Fibroblast of skin of left quadriceps (primary cell): Measurements from ENCODE around the gene NGF.

Source experiments
- DNase-seq, 2 experiments: peaks; one replicate each; pipeline ENCODE4 v3.0.0-alpha.2; 2013; ENCODE audit warnings: low read depth in 2 of 2

The NGF gene

GRCh38 chr1:115336741-115337140, 1.3 kb downstream of the NGF start:
- no peak for DNase-seq

DNA sequence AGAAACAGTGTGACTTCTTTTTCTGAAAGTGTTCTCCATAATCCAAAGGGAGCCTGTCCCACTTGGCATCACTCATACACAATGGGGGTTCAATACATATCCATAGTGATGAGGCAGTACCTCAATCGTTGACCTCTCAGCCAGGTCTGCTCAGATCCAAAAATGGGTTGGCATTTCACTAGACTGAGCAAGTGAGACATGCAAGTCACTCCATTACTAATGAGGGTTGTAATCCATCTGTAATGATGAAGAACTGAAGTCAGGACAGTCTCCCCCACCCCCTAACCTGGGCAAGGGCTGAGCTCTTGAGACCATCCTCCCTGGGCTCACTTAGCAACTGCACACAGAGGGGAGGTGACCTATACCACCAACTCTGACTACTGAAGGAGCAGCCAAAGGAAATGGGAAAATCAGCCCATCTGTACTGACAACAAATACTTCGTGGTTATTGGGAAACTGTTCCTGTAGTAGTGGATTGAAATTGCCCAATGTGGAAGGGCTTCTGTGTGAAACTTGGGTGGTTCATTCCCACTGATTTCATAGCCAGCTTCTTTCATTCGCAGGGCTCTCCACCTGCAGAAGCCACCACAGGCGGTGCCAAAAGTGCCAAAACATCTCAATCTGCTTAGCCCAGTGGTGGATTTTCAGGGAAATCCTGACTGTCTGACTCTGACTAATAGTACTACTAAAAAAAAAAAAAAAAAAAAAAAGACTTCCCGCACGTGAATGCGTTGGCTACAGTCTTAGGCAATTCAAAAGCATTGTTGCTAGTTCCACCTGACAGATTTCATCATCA, 5.0 kb downstream of the NGF start:
- DNase-seq: peak; percentile 76 to 79

DNA sequence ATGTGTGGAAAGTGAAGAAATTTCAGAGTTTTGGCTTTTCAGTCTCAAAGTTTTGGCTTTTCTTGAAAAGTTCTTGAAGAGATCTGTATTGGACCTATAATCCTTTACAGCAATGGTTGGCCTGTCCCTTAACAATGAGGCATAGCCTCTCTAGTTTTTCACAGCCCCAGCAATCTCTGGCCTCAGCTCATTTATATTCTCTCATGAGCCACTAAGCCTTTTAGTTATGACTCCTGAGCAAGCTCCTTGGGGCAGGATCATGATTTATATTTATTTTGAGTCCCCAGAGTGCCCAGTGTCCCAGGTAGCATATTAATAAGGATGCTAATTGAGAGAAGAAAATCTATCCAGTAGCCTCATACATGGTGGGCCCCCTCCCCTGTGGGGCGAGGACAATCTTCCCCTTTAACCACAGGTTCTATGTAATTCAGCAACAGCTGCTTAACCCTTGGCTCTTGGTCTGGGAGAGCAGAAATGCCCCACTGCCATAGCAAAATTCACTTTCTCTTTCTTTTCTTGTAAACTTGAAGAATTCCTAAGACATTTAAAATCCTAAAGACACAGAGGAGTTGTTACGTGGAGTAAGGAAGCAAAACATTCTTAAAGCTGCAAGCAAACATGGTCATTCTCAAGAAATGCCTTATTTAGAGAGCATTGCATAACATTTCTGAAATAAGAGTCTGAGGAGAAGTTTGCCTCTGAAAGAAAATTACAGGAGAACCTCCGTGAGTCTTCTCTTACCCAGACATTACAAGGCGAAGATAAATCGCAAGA, 6.3 kb downstream of the NGF start:
- peak in 1 of 2 experiments; percentile 44 for DNase-seq

DNA sequence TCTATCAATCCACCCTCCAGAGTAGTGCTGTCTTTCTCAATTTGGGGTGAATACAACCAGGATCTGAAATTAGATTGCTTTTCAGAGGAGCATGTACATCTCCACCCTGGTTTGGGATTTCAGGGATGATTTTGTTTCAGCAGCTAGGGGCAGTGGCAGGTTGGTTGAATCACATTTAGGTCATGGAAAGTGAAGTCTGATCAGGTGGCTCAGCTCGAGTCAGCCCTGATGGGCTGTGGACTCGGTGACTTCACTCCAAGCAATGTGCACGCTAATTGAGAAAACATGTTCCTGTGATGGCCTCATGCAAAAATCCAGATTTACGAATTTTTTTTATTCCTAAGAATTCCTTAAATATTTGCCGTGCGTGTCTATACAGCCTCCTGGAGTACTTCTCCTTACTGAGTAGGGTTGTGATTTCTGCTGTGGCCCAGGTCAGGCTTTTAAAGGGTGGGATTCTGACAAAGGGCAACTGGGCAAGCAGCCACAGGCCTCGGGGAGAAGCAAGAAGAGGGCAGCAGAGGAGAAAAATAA, 7.5 kb downstream of the NGF start:
- peak; percentile 89 to 90 for DNase-seq

- DNase-seq: peak; percentile 47 to 50
These were observed 8.1 kb downstream of the NGF start for GRCh38 chr1:115329965-115330364.

GRCh38 chr1:115327270-115327669, 10.8 kb downstream of the NGF start:
- DNase-seq: no peak

DNA sequence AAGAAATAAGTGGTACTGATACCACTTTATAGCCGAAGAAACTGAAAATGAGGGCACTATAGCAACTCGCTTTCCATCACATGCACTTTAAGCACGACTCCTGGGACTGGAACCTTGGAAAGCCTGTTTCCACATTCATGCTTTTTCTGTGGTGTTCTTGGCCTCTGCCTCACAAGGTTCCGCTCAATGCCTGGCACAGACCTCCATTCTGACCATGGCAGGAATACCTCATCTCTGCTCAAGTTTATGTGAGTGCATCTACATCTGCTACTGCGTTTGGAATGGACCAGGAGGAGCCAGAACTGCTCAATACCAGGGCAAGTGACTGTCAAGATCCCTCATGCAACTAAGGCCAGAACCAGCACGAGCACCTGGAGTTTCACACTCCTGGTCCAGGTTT, 11.6 kb downstream of the NGF start:
- no peak for DNase-seq

DNA sequence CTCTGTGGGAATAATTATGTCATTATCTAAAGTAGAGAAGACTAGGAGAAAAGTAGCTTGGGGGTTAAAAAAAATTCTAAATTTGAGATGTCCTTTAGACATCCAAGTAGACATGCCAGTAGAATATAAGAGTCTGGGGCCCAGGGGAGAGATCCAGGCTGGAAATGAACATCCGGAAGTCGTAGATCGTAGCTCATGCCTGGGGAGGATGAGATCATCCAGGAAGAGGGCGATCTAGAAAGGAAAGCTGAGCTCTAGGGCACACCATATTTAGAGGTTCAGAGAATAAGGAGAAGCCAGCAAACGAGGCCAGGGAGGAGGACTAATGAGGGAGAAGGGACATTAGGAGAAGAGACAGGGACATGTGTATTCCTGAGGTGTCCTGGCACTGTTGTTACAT, 12.2 kb downstream of the NGF start:
- DNase-seq: no peak

GRCh38 chr1:115324649-115325420, 13.2 kb downstream of the NGF start:
- no peak for DNase-seq

DNA sequence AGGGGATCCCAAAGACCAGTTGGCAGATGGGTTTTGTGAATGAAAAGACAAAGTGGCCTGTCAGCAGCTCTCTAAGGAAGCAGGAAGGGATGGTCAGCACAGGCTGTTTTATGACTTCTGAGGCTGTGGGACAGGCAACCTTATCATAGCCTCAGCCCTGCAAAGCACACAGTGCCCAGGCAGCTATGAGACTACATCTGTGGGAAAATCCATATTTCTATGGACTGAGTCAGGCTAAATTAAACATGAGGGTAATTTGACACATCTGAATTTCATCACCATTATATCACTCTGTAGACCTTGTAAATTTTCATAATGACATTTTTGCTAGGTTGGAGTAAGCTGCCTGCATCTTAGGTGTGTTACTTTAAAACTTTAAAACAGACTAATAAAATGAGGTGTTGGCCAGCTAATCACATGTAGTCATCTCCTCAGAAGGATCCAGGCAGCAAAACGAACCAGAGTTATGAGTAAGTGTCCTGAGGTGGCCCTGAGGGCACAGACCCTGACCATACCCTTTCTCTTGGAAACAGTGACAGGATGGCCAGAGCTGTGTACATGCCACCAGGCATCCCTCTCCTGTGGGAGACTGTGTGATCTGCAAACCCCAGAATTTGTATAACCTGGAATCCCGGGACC, 14.6 kb downstream of the NGF start:
- DNase-seq: no peak

GRCh38 chr1:115322631-115323030, 15.4 kb downstream of the NGF start:
- no peak for DNase-seq

GRCh38 chr1:115320377-115320776, 17.7 kb downstream of the NGF start:
- no peak for DNase-seq

DNA sequence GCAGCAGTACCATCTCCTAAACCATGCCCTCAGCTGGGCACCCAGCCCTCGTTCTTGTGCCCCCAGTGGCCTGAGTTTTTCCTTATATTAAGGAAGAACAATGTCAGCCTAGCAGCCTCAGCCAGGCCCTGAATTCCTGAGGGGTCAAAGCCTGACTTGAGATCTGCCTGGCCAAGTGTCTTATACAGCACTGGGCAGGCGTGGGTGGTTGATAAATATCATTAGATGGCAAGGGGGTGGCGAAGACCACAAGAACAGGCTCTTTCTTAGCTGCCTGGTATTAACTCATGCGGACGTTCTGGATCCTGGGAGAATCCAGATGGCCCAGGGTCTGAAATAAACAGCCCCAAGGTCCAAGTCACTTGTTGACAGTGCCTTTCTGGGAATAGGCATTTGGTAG, 18.3 kb downstream of the NGF start:
- DNase-seq: no peak

DNA sequence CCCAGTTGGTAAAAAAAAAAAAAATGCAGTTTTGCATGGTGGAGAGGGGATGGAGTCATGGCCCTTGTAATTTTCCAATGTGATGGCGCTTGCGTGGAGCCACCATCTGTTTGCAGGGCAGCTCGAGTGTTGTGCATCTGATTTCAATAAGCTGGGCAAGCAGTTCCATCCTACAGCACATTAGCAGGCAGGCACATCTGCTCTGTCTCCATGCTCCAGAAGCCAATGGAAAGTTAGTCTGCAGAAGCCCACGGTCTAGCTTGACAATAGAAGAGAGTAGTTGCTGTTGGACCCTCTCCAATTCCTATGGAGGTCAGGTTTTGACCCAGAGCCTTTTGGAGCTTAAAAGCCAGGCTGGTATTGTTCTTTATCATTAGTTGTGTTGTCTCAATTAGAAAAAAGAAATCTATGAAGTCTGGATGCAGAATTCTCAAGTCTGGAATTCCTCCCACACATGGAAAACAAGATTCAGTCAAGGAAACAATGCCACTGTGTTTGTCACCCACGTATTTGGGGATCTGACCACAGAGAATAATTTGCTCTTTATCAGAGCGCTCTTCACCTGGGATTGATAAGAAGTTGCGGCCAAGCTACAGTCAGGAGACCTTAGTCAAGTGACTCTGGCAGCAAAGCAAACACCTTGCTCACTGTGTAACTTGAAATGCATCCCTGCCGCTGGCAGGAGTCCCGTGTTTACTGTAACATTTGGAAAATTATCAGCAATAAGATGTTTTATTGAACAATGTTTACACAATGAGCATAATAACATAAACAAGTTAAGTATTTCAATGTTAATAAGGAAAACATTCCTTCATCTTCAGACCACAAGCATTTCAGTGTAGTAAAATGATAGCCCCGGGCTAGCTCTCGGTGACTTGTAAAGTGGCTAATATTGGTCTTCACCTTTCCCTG, 20.7 kb downstream of the NGF start:
- no peak for DNase-seq

GRCh38 chr1:115314765-115315164, 23.3 kb downstream of the NGF start:
- no peak for DNase-seq

DNA sequence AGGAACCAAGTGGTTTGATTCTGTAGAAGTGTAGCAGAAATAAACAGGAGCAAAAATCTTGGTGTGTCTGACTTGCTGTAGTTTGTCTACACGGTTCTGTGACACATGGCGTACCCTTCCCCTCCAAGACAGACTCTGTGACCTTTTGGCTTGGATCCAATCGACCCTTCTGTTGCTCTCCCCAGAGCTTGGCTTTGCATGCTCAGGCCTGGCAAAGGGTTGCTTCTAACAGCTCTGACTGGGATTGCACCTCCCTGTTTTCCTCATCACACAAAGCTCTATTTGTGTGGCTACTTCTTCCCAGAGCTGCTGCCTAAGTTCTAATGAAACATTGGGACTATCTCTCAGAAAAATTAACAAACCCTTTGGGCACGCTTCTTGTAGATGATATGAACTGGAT, 24.0 kb downstream of the NGF start:
- DNase-seq: no peak

DNA sequence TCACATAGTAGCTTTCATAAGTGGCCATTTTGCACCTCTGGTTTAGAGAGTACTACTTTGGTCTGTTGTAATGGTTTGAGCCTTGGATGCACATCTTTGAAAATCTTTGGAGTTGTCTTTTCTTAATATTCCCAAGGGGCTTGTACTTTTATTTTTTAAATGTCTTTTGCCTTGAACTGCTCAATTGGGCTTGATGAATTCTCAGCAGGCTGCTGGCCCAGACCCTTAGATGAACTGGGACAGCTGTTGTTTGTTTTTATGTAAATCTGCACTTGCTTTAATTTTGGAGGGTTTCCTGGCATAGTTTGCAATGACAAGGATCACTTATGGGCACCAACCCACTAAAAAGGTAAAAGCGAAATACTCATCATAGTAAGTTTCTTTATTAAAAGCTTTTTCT, 24.9 kb downstream of the NGF start:
- DNase-seq: no peak

GRCh38 chr1:115312742-115313141, 25.3 kb downstream of the NGF start:
- DNase-seq: no peak

GRCh38 chr1:115311474-115311989, 26.5 kb downstream of the NGF start:
- DNase-seq: no peak
